Measurements from ENCODE around the gene PLA2G3.

PLA2G3 gene

GRCh38 chr22:31134688-31135087 is 5.6 kb downstream of the PLA2G3 start:
- DNase-seq (ENCODE audit: low read depth), result no peak
- TF ChIP-seq, protein P1, sequence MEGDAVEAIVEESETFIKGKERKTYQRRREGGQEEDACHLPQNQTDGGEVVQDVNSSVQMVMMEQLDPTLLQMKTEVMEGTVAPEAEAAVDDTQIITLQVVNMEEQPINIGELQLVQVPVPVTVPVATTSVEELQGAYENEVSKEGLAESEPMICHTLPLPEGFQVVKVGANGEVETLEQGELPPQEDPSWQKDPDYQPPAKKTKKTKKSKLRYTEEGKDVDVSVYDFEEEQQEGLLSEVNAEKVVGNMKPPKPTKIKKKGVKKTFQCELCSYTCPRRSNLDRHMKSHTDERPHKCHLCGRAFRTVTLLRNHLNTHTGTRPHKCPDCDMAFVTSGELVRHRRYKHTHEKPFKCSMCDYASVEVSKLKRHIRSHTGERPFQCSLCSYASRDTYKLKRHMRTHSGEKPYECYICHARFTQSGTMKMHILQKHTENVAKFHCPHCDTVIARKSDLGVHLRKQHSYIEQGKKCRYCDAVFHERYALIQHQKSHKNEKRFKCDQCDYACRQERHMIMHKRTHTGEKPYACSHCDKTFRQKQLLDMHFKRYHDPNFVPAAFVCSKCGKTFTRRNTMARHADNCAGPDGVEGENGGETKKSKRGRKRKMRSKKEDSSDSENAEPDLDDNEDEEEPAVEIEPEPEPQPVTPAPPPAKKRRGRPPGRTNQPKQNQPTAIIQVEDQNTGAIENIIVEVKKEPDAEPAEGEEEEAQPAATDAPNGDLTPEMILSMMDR (conservative IDR thresholded peaks at IDR 0.05; ENCODE audit: control insufficient read depth, insufficient read depth, low read depth, low read length), result no peak
- H3K4me3 ChIP-seq (ENCODE audit: control insufficient read depth, low read depth, low read length), result no peak overlapping the region

DNA sequence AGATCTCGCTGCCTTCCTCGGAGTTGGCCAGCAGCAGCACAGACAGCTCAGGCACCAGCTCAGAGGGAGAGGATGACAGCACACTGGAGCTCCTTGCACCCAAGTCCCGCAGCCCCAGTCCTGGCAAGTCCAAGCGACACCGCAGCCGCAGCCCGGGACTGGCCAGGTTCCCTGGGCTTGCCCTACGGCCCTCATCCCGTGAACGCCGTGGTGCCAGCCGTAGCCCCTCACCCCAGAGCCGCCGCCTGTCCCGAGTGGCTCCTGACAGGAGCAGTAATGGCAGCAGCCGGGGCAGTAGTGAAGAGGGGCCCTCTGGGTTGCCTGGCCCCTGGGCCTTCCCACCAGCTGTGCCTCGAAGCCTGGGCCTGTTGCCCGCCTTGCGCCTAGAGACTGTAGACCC is 6.4 kb downstream of the PLA2G3 start:
- no peak overlapping the region for H3K4me3 ChIP-seq (ENCODE audit: control insufficient read depth, low read depth, low read length)
- TF ChIP-seq, protein P1 (conservative IDR thresholded peaks at IDR 0.05; ENCODE audit: control insufficient read depth, insufficient read depth, low read depth, low read length), result no peak
- DNase-seq (ENCODE audit: low read depth), result no peak

GRCh38 chr22:31130873-31131272 is 9.4 kb downstream of the PLA2G3 start:
- DNase-seq (ENCODE audit: low read depth), result no peak
- no peak overlapping the region for H3K4me3 ChIP-seq (ENCODE audit: control insufficient read depth, low read depth, low read length)
- TF ChIP-seq, protein P1 (conservative IDR thresholded peaks at IDR 0.05; ENCODE audit: control insufficient read depth, insufficient read depth, low read depth, low read length), result no peak

- H3K4me3 ChIP-seq (ENCODE audit: control insufficient read depth, low read depth, low read length), result no peak overlapping the region
- TF ChIP-seq, protein P1 (conservative IDR thresholded peaks at IDR 0.05; ENCODE audit: control insufficient read depth, insufficient read depth, low read depth, low read length), result no peak
- no peak for DNase-seq (ENCODE audit: low read depth)
Observed at GRCh38 chr22:31128156-31128555, 12.2 kb downstream of the PLA2G3 start.

DNA sequence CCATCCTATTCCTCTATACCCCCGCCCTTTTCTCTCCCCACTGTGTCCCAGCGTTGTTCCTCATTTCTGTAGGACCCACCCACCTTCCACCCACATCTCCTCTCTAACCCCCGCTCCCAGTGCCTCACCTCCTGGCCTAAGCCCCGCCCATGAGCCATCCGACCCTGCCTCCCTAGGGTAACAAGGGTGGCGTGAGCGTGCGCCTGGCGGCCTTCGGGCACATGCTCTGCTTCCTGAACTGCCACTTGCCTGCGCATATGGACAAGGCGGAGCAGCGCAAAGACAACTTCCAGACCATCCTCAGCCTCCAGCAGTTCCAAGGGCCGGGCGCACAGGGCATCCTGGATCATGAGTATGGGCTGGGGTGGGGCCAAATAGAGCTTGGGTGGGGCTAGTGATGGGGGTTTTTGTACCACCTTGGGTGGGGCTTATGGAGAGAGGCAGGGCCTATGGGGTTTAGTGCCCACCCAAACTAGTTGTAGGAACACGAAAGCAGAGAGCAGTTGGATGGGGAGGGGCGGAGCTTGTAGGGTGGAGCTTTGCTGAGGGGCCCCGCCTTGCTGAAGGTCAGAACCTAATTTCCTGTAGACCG is 13.0 kb downstream of the PLA2G3 start:
- TF ChIP-seq, protein P1 (conservative IDR thresholded peaks at IDR 0.05; ENCODE audit: control insufficient read depth, insufficient read depth, low read depth, low read length), result no peak
- H3K4me3 ChIP-seq (ENCODE audit: control insufficient read depth, low read depth, low read length), result no peak overlapping the region
- no peak for DNase-seq (ENCODE audit: low read depth)

GRCh38 chr22:31126869-31127175 is 13.5 kb downstream of the PLA2G3 start:
- DNase-seq (ENCODE audit: low read depth), result no peak
- H3K4me3 ChIP-seq (ENCODE audit: control insufficient read depth, low read depth, low read length), result no peak overlapping the region
- TF ChIP-seq, protein P1 (conservative IDR thresholded peaks at IDR 0.05; ENCODE audit: control insufficient read depth, insufficient read depth, low read depth, low read length), result no peak
